ENCODE data around the gene DTX1.

DTX1 gene

GRCh38 chr12:113071135-113072112 lies 14.9 kb downstream of the DTX1 start:
- TF ChIP-seq GATA2 (IDR thresholded peaks at IDR 0.05; ENCODE audit: low read depth, low read length) (no peak), GATA3 (IDR thresholded peaks at IDR 0.05; ENCODE audit: low read depth, low read length) (no peak)

GRCh38 chr12:113072136-113072535 lies 15.6 kb downstream of the DTX1 start:
- TF ChIP-seq GATA2 (IDR thresholded peaks at IDR 0.05; ENCODE audit: low read depth, low read length) (no peak), GATA3 (IDR thresholded peaks at IDR 0.05; ENCODE audit: low read depth, low read length) (no peak)

DNA sequence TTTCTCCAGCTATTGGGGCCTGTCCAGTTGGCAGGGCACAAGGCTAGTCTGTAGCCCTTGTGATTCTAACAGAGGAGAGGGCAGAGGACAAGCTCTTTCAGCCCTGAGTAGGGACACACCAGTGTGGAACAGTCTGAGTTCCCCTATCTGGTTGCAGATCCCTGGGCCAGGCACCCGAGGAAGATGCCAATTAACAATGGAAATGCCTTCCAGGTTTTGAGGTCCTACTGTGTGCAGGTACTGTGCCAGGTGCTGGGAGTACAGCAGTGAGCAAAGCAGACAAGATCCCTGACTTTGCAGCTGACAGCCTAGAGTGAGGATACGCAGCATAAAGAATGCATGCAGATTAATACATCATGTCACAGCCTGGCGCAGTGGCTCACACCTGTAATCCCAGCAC lies 17.1 kb downstream of the DTX1 start:
- no peak for TF ChIP-seq GATA3 (IDR thresholded peaks at IDR 0.05; ENCODE audit: low read depth, low read length)
- TF ChIP-seq GATA2 (IDR thresholded peaks at IDR 0.05; ENCODE audit: low read depth, low read length): no peak

DNA sequence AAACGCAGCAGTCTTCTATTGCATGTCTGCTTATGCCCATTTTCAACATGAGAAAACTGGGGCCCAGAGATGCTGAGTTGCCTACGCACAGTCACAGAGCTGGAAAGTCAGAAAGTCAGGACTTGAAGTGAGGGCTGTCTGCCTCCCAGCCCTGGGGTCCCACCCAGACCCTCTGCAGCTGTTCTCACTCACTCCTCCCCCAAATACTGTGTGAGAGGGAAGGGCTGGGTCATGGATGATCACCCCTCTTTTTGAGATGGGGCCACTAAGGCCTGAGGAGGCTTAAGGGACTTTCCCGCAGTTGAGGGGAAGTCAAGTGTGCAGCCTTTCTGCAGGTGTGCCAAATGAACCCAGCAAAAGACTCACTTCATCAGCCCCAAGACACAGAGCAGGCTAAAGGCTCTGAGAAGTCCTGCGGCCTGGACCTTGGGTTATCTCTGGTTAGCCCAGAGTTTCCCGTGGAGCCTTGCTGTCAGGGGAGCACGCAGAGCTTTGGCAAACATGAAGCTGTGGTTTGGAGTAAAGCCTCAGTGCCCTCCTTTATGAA lies 18.7 kb downstream of the DTX1 start:
- no peak for TF ChIP-seq GATA2 (IDR thresholded peaks at IDR 0.05; ENCODE audit: low read depth, low read length)
- no peak for TF ChIP-seq GATA3 (IDR thresholded peaks at IDR 0.05; ENCODE audit: low read depth, low read length)

DNA sequence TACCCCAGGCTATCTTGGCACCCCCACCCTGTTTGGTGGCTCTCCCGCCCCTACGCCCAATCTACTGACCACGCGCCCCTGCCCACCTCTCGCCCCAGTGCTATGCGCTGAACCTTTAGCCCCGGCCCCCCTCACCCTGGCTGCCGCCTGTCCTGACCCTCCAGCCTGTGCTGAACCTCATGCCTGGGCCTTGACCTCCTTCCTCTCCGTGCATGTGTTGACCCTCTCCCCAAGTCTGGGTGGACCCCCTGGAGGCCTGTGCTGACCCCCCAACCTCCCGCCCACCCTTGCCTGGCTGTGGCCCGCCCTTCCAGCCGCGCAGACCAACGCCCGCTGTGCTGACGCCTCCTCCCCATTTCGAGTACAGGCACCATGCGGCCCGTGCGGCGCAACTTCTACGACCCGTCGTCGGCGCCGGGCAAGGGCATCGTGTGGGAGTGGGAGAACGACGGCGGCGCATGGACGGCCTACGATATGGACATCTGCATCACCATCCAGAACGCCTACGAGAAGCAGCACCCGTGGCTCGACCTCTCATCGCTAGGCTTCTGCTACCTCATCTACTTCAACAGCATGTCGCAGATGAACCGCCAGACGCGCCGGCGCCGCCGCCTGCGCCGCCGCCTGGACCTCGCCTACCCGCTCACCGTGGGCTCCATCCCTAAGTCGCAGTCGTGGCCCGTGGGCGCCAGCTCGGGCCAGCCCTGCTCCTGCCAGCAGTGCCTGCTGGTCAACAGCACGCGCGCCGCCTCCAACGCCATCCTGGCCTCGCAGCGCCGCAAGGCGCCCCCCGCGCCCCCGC lies 20.7 kb downstream of the DTX1 start:
- no peak for TF ChIP-seq GATA3 (IDR thresholded peaks at IDR 0.05; ENCODE audit: low read depth, low read length)
- TF ChIP-seq GATA2 (IDR thresholded peaks at IDR 0.05; ENCODE audit: low read depth, low read length): no peak

- TF ChIP-seq GATA3 (IDR thresholded peaks at IDR 0.05; ENCODE audit: low read depth, low read length): no peak
- no peak for TF ChIP-seq GATA2 (IDR thresholded peaks at IDR 0.05; ENCODE audit: low read depth, low read length)
Observed at GRCh38 chr12:113077859-113078255, 21.3 kb downstream of the DTX1 start.

DNA sequence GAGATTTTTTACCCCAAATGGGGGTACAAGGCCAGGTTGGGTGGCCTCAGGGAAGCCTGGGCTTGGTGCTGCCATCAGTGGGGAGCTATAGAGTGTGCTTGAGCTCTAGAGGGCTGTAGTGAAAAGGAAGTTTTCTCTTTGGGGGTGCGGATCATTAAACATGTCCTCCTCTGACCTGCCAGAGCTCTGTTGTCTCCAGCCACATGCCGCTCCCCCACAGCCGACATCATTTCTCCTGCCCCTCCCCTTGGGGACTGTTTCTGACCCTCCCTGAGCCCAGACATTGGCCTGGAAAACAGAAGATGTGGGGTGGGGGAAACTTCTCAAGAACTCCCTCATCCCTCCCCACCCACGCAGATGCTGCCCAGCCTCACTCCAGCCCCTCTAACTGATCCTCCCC lies 25.3 kb downstream of the DTX1 start:
- TF ChIP-seq GATA2 (IDR thresholded peaks at IDR 0.05; ENCODE audit: low read depth, low read length) (no peak), GATA3 (IDR thresholded peaks at IDR 0.05; ENCODE audit: low read depth, low read length) (no peak)

DNA sequence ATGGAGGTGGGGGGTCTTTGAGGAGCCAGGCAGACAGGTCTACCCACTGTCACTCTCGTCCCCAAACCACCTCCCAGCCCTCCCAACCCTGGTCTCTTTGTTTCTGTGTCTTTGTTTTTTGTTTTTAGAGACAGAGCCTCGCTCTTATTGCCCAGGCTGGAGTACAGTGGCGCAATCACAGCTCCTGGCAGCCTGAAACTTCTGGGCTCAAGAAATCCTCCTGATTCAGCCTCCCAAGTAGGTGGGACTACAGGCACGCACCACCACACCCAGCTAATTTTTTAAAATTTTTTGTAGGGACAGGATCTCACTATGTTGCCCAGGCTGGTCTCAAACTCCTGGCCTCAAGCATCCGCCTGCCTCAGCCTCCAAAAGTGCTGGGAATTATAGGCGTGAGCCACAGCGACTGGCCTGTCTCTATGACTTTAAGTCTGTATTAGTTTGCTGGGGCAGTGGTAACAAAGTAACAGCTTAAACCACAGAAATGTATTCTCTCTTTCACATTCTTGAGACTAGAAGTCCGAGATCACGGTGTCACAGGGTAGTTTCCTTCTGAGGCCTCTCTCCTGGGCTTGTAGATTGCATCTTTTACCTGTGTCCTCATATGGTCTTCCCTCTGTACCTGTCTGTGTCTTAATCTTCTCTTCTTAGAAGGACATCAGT lies 26.1 kb downstream of the DTX1 start:
- no peak for TF ChIP-seq GATA2 (IDR thresholded peaks at IDR 0.05; ENCODE audit: low read depth, low read length)

DNA sequence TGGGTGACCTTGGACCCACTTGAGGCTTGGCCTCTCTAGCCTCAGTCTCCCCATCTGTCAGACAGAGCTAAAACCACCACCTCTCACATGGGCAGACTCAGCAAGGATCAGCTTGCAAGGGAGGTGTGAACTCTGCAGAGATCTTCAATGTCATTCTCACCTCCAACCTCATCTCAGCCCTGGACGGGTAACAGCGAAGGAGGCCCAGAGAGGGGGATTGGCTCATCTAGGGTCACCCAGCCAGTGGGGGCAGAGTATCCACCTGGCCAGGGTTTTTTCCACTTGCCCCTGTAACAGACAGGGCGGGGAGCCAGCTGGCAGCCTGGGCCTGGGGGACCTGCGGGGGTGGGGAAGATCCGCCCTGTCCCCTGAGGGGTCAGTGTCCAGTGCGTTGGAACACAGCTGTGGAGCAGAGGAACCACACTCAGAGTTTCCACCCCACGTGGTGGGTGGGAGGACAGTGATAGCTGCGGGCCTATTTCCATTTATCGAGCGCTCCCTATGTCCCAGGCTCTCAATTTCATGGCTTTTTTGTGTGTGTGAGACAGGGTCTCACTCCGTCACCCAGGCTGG lies 27.4 kb downstream of the DTX1 start:
- TF ChIP-seq GATA2 (IDR thresholded peaks at IDR 0.05; ENCODE audit: low read depth, low read length): no peak
- no peak for TF ChIP-seq GATA3 (IDR thresholded peaks at IDR 0.05; ENCODE audit: low read depth, low read length)

DNA sequence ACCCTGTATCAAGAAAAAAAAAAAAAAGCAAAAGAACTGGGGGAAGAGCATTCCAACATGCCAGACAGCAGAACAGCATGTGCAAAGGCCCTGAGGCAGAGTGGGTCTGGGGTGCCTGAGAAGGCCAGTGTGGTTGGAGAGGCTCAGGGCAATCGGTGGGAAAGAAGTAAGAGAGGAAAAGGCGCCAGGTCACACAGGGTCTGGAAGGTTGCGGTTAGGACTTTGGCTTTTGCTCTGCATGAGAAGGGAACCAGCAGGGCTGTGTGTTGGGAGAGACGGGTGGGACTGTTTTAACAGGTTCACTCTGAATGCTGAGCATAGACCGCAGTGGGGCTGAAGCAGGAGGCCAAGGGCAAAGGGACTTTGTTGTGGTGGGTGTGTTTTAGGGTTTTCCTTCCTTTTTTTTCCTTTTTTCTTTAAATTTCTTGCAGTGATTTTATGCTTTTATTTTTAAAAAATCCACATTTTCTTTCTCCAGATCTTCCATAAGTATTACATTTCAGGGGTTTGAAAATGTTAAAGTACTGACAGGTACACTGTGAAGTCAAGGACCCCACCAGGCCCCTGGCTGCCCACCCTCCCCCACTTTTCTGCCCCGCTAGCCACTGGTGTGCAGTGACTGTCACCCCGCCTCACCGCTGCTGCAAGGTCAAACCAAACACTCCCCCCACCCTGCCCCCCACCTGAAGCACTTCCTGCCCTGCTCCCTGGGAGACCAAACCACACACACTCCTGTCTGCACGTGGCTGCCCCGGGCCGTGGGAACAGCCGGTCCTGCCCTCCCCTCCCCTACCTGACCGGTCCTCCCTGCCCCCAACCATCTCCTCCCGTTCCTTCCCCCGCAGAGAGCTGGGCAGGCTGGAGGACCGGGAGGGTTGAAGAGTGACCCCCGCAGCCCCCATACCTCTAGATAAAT lies 30.0 kb downstream of the DTX1 start:
- no peak for TF ChIP-seq GATA3 (IDR thresholded peaks at IDR 0.05; ENCODE audit: low read depth, low read length)
- TF ChIP-seq GATA2 (IDR thresholded peaks at IDR 0.05; ENCODE audit: low read depth, low read length): no peak

GRCh38 chr12:113087193-113087592 lies 30.7 kb downstream of the DTX1 start:
- TF ChIP-seq GATA3 (IDR thresholded peaks at IDR 0.05; ENCODE audit: low read depth, low read length) (no peak), GATA2 (IDR thresholded peaks at IDR 0.05; ENCODE audit: low read depth, low read length) (no peak)

DNA sequence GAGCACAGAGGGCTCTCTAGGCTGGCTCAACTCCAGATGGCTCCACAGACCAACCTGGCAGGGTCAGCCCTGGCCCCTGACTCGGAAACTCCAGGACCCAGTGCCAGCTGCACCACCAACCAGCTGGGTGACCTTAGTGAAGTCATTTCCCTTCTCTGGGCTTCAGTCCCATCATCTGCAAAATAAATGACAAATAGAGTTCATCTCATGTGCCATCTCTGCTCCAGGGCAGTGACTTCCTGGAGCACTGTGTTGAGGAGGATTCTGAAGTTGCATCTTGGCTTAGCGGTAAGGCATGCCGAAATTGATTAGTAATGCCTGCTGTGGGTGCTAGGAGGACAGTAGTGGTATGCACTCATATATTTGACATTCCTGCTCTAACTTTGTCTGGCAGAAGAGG lies 31.5 kb downstream of the DTX1 start:
- TF ChIP-seq GATA2 (IDR thresholded peaks at IDR 0.05; ENCODE audit: low read depth, low read length) (no peak), GATA3 (IDR thresholded peaks at IDR 0.05; ENCODE audit: low read depth, low read length) (no peak)

Measured in SH-SY5Y (cell line).